ENCODE measurements around the gene SERPINA4. TPM values are rescaled to one million over a fixed set of nuclear protein-coding genes. Genes with fewer than 3 reads are reported as not detected.

The SERPINA4 gene
- total RNA-seq, 4 donors from 2014 or later: not detected

GRCh38 chr14:94517641-94518257 is 43.5 kb upstream of the SERPINA4 start:
- Histone ChIP-seq H3K9me3 (no peaks in the 10 kb centered on the region), H3K36me3 (no peaks in the 10 kb centered on the region), H3K27me3 (peaks cover 0 to 31% (median 0%) of the 10 kb centered on the region in 4 donors), H3K27ac (replicated peaks in 1 of 4) (no peak overlapping the region), H3K4me1 (no peaks in the 10 kb centered on the region), H3K4me3 (no peak overlapping the region)
- TF ChIP-seq POLR2AphosphoS5 (IDR thresholded peaks at IDR 0.05): no peak
- no peak for TF ChIP-seq EP300 (IDR thresholded peaks at IDR 0.05)
- TF ChIP-seq POLR2A (IDR thresholded peaks at IDR 0.05; ENCODE audit: low read depth): no peak
- no peak for TF ChIP-seq CTCF (IDR thresholded peaks at IDR 0.05)
- intact Hi-C loops (cut with DNase I): no loop called here
- 41% methylated on average over 7 of the region's 7 CpGs for WGBS
- no peak for DNase-seq (ENCODE audit: extremely low spot score)

GRCh38 chr14:94521375-94522114 is 39.7 kb upstream of the SERPINA4 start:
- TF ChIP-seq CTCF (IDR thresholded peaks at IDR 0.05): no peak
- TF ChIP-seq POLR2AphosphoS5 (IDR thresholded peaks at IDR 0.05): no peak
- no peak for TF ChIP-seq EP300 (IDR thresholded peaks at IDR 0.05)
- TF ChIP-seq POLR2A (IDR thresholded peaks at IDR 0.05; ENCODE audit: low read depth): no peak
- intact Hi-C loops (cut with DNase I): no loop called here

GRCh38 chr14:94522115-94522724 is 39.0 kb upstream of the SERPINA4 start:
- Histone ChIP-seq H3K4me3 (no peak overlapping the region), H3K36me3 (no peaks in the 10 kb centered on the region), H3K9me3 (peaks cover 0 to 12% (median 5%) of the 10 kb centered on the region in 4 donors), H3K27me3 (peaks cover 0 to 5% (median 0%) of the 10 kb centered on the region in 4 donors), H3K27ac (replicated peaks in 1 of 4) (no peak overlapping the region), H3K4me1 (no peaks in the 10 kb centered on the region)
- WGBS: 81% methylated on average over 7 of the region's 7 CpGs
- no peak for TF ChIP-seq EP300 (IDR thresholded peaks at IDR 0.05)
- TF ChIP-seq CTCF (IDR thresholded peaks at IDR 0.05): no peak
- TF ChIP-seq POLR2AphosphoS5 (IDR thresholded peaks at IDR 0.05): no peak
- TF ChIP-seq POLR2A (IDR thresholded peaks at IDR 0.05; ENCODE audit: low read depth): no peak
- no peak for DNase-seq (ENCODE audit: extremely low spot score)
- intact Hi-C loops (cut with DNase I): no loop called here

More at GRCh38 chr14:94521375-94522114, 39.7 kb upstream of the SERPINA4 start:
- no peaks in the 10 kb centered on the region for H3K4me1 ChIP-seq
- peaks cover 0 to 11% (median 0%) of the 10 kb centered on the region in 4 donors for H3K27me3 ChIP-seq
- no peak overlapping the region for H3K27ac ChIP-seq (replicated peaks in 1 of 4)
- H3K9me3 ChIP-seq: peaks cover 0 to 5% (median 2%) of the 10 kb centered on the region in 4 donors
- 59% methylated on average over 5 of the region's 5 CpGs for WGBS
- H3K4me3 ChIP-seq: no peak overlapping the region
- no peaks in the 10 kb centered on the region for H3K36me3 ChIP-seq
- DNase-seq (ENCODE audit: extremely low spot score): no peak

- Histone ChIP-seq H3K4me3 (no peak overlapping the region), H3K27me3 (no peaks in the 10 kb centered on the region), H3K4me1 (no peaks in the 10 kb centered on the region), H3K36me3 (no peaks in the 10 kb centered on the region), H3K27ac (replicated peaks in 1 of 4) (no peak overlapping the region), H3K9me3 (peaks cover 0 to 15% (median 5%) of the 10 kb centered on the region in 4 donors)
- WGBS: 91% methylated on average over 8 of the region's 8 CpGs
- intact Hi-C loops (cut with DNase I): no loop called here
- no peak for DNase-seq (ENCODE audit: extremely low spot score)
- TF ChIP-seq CTCF (IDR thresholded peaks at IDR 0.05) (no peak), POLR2AphosphoS5 (IDR thresholded peaks at IDR 0.05) (no peak), EP300 (IDR thresholded peaks at IDR 0.05) (no peak), POLR2A (IDR thresholded peaks at IDR 0.05; ENCODE audit: low read depth) (no peak)
Measured at GRCh38 chr14:94523265-94523664, 38.0 kb upstream of the SERPINA4 start.

All from esophagus muscularis mucosa (tissue), 4 donors.